Endothelial cell of umbilical vein (primary cell): ENCODE results near the gene CAPN8. TPM values are rescaled to one million over a fixed set of nuclear protein-coding genes. Genes with fewer than 3 reads are reported as not detected.

Experiments
- BruUV-seq: library from RNA; stranded (reverse); fragments of 400-500 nt; replicated peaks from 2 replicates; lab custom pipeline; 2021; lab: Mats Ljungman, UMichigan
- CTCF ChIA-PET: fragments of 300-600, 350-600 bp; sonication (Branson Sonifier 250); formaldehyde crosslinking; loops from one replicate; lab custom pipeline; 2021; ENCODE audit warnings: antibody characterized with exemption, inconsistent platforms; lab: Charles Lee
- POLR2A ChIA-PET: fragments of 300-600, 350-600 bp; sonication (Branson Sonifier 250); formaldehyde crosslinking; loops from one replicate; lab custom pipeline; 2021; ENCODE audit warnings: antibody characterized with exemption, inconsistent platforms; lab: Charles Lee
- DNase-seq: peaks from one replicate; pipeline ENCODE4 v3.0.0-alpha.2; 2011; ENCODE audit warnings: low read depth, low spot score
- FAIRE-seq: peaks from 2 replicates; lab custom pipeline; 2011; peaks lifted over from hg19 to GRCh38; lab: Jason Lieb, UNC
- H2AFZ ChIP-seq: 2 replicates; pipeline ENCODE4 v1.6.0; 2012; ENCODE audit warnings: low read depth, low read length, control low read depth, inconsistent platforms
- H3K27ac ChIP-seq: 2 replicates; pipeline ENCODE4 v1.5.1; 2011; ENCODE audit warnings: low read depth, mild to moderate bottlenecking, control low read depth, low read length, moderate library complexity; ENCODE audit not compliant: insufficient read depth
- H3K27me3 ChIP-seq, 2 experiments: 2 replicates each; pipeline versions ENCODE4 v1.6.0 to v1.6.1; 2011; ENCODE audit warnings: low read length in 2 of 2, mixed read lengths in 1 of 2; ENCODE audit not compliant: control insufficient read depth in 2 of 2, insufficient read depth in 2 of 2
- H3K36me3 ChIP-seq, 2 experiments: 2 replicates in 1 of 2; 3 replicates in 1 of 2; pipeline ENCODE4 v1.5.1; 2011; ENCODE audit warnings: low read length in 2 of 2, mild to moderate bottlenecking in 1 of 2, moderate library complexity in 1 of 2; ENCODE audit not compliant: control insufficient read depth in 2 of 2, insufficient read depth in 2 of 2; ENCODE audit errors: extremely low read depth in 1 of 2
- H3K4me1 ChIP-seq: 3 replicates; pipeline ENCODE4 v1.5.1; 2011; ENCODE audit warnings: mild to moderate bottlenecking, low read length; ENCODE audit not compliant: control insufficient read depth, insufficient read depth; ENCODE audit errors: extremely low read depth
- H3K4me2 ChIP-seq: 2 replicates; pipeline ENCODE4 v1.6.1; 2011; ENCODE audit warnings: low read length, control low read depth, mixed read lengths; ENCODE audit not compliant: insufficient read depth
- H3K4me3 ChIP-seq, 3 experiments: fragments of 200-600 bp in 1 of 3; sonication (generic), shearing (Covaris generic) in 1 of 3; replicated peaks in 1 of 3; 2 replicates each; pipeline ENCODE4 v1.5.1; 2011 to 2016; ENCODE audit warnings: control low read depth in 3 of 3, low read length in 3 of 3, mild to moderate bottlenecking in 2 of 3, inconsistent platforms in 1 of 3, low read depth in 1 of 3, moderate library complexity in 1 of 3; ENCODE audit not compliant: insufficient read depth in 1 of 3
- H3K79me2 ChIP-seq: 2 replicates; pipeline ENCODE4 v1.6.0; 2012; ENCODE audit warnings: low read length, inconsistent platforms; ENCODE audit not compliant: control insufficient read depth, insufficient read depth
- H3K9ac ChIP-seq: replicated peaks from 2 replicates; pipeline ENCODE3; 2011; ENCODE audit warnings: low read length, control low read depth; ENCODE audit not compliant: insufficient read depth; ENCODE audit errors: extremely low read depth
- H3K9me1 ChIP-seq: replicated peaks from 3 replicates; pipeline ENCODE4 v1.6.0; 2011; ENCODE audit warnings: mild to moderate bottlenecking, low read length; ENCODE audit not compliant: control insufficient read depth, insufficient read depth; ENCODE audit errors: extremely low read depth
- H3K9me3 ChIP-seq: replicated peaks from 2 replicates; pipeline ENCODE4 v1.5.1; 2012; ENCODE audit warnings: low read length, inconsistent platforms; ENCODE audit not compliant: control insufficient read depth, insufficient read depth
- H4K20me1 ChIP-seq: replicated peaks from 2 replicates; pipeline ENCODE3; 2011; ENCODE audit warnings: mild to moderate bottlenecking, low read length; ENCODE audit not compliant: control insufficient read depth, insufficient read depth; ENCODE audit errors: extremely low read depth
- CTCF ChIP-seq, 2 donors: IDR thresholded peaks; 1 replicate in 1 of 2; 2 replicates in 1 of 2; pipeline ENCODE4 v1.5.1; 2011; ENCODE audit warnings: low read length in 2 of 2, mild to moderate bottlenecking in 2 of 2, moderate library complexity in 2 of 2, control low read depth in 1 of 2, inconsistent platforms in 1 of 2, low read depth in 1 of 2; ENCODE audit not compliant: insufficient read depth in 1 of 2; ENCODE audit errors: extremely low read depth in 1 of 2
- EZH2 ChIP-seq: IDR thresholded peaks from 2 replicates; pipeline ENCODE4 v1.6.1; 2012; ENCODE audit warnings: borderline replicate concordance, low read depth, mild to moderate bottlenecking, moderate library complexity, low read length, inconsistent platforms; ENCODE audit not compliant: severe bottlenecking
- FOS ChIP-seq: IDR thresholded peaks from 2 replicates; pipeline ENCODE4 v1.6.1; 2011; ENCODE audit warnings: mild to moderate bottlenecking, low read length, moderate library complexity, borderline replicate concordance; ENCODE audit not compliant: insufficient read depth
- GATA2 ChIP-seq: IDR thresholded peaks from 2 replicates; pipeline ENCODE4 v1.7.0; 2011; ENCODE audit warnings: low read depth, mild to moderate bottlenecking, moderate library complexity, mixed read lengths, low read length; ENCODE audit not compliant: insufficient read length, insufficient read depth
- JUN ChIP-seq: IDR thresholded peaks from 2 replicates; pipeline ENCODE4 v1.6.1; 2011; ENCODE audit warnings: borderline replicate concordance, low read depth; ENCODE audit not compliant: insufficient read length, insufficient read depth
- MAX ChIP-seq: IDR thresholded peaks from 2 replicates; pipeline ENCODE4 v1.6.1; 2011; ENCODE audit not compliant: insufficient read depth, insufficient read length
- MYC ChIP-seq: IDR thresholded peaks from one replicate; pipeline ENCODE4 v1.6.1; 2011; ENCODE audit warnings: mild to moderate bottlenecking, low read depth, low read length
- POLR2A ChIP-seq: IDR thresholded peaks from 2 replicates; pipeline ENCODE4 v1.6.1; 2012; ENCODE audit warnings: low read depth, mild to moderate bottlenecking, control low read depth, low read length
- POLR2AphosphoS5 ChIP-seq: IDR thresholded peaks from 2 replicates; pipeline ENCODE4 v1.6.1; 2012; ENCODE audit warnings: low read depth, mild to moderate bottlenecking, control low read depth, low read length, moderate library complexity; ENCODE audit not compliant: insufficient read depth
- dilution Hi-C: fragments of 300-500 bp; cut with MboI; formaldehyde crosslinking; loops from one replicate; pipeline ENCODE4 v1.15.0; 2019; ENCODE audit warnings: low sequenced_read_pairs; ENCODE audit not compliant: extremely low pct_ligation_motif_present
- intact Hi-C: fragments of 100-400 bp; cut with micrococcal nuclease; formaldehyde crosslinking; loops from one replicate; pipeline ENCODE4 v1.10.0; 2022
- polyA plus RNA-seq, 4 experiments: library from polyadenylated mRNA; depleted of rRNA in 3 of 4; stranded (reverse) in 3 of 4; unstranded in 1 of 4; fragments of >200 nt; gene quantifications; 2 replicates each; pipeline versions ENCODE4 v1.2.1 to v1.2.3, GENCODE V29; 2011 to 2012; ENCODE audit warnings: missing spikeins in 1 of 4
- total RNA-seq: library from RNA; stranded (reverse); gene quantifications from 2 replicates; pipeline ENCODE4 v1.2.3, GENCODE V29; 2021

Gene CAPN8
- total and polyA plus RNA-seq, 2 donors (not counting 3 experiments of a cell fraction or from before 2014, with no cell fraction given): not detected

- BruUV-seq: TSS peak; percentile 75
- peak; percentile 91 for DNase-seq
- CTCF ChIA-PET: interaction anchor here (1.0 to 10.9 kb wide), 8 partner anchors 9 to 35 kb away, joined by 3 to 148 read pairs (median 6); no protein-coding TSS in a partner anchor
Observed at GRCh38 chr1:223714849-223715603, 49.5 kb upstream of the CAPN8 start.

More at GRCh38 chr1:223714849-223715603, 49.5 kb upstream of the CAPN8 start:
- Histone ChIP-seq H3K4me3 (peak overlapping the region in 2 of 3 experiments; percentile 17 to 85), H3K4me2 (peak overlapping the region; percentile 94), H3K27ac (peak overlapping the region; percentile 84), H3K27me3 (no peaks in the 10 kb centered on the region), H3K9ac (peak overlapping the region; percentile 40), H3K9me1 (no peaks in the 10 kb centered on the region), H3K4me1 (peaks cover 55% of the 10 kb centered on the region), H4K20me1 (no peaks in the 10 kb centered on the region), H3K79me2 (peaks cover 76% of the 10 kb centered on the region), H2AFZ (no peak overlapping the region), H3K9me3 (no peaks in the 10 kb centered on the region), H3K36me3 (peaks cover 14 to 16% of the 10 kb centered on the region in 2 experiments)
- POLR2A ChIA-PET: interaction anchor here (1.0 kb wide), 1 partner anchor 15 kb away, joined by 9 read pairs; no protein-coding TSS in a partner anchor
- TF ChIP-seq FOS: peak; percentile 92
- peak; percentile 73 for TF ChIP-seq MYC
- no peak for TF ChIP-seq CTCF (IDR thresholded peaks at IDR 0.05; ENCODE audit: extremely low read depth in 1 of 2, insufficient read depth in 1 of 2, low read depth in 1 of 2, low read length in 2 of 2)
- no peak for TF ChIP-seq EZH2
- peak; percentile 76 for TF ChIP-seq JUN
- TF ChIP-seq POLR2A: no peak
- peak; percentile 93 for TF ChIP-seq GATA2
- peak; percentile 66 for TF ChIP-seq POLR2AphosphoS5
- no peak for TF ChIP-seq MAX
- FAIRE-seq: peak; percentile 93
- intact Hi-C loops: loop anchor here (1.0 to 2.0 kb wide), 4 partner anchors 11 to 61 kb away; no protein-coding TSS in a partner anchor
- dilution Hi-C loops: no loop called here
